Esophagus muscularis mucosa (tissue), 3 donors: ENCODE measurements around the gene CLN3.

Experiments
- CTCF ChIP-seq, 3 experiments: fragments of 200-600 bp in 2 of 3; fragments of 450-650 bp in 1 of 3; sonication (generic) in 2 of 3; IDR thresholded peaks; one replicate each; pipeline ENCODE4 v1.5.1; 2017 to 2019; ENCODE audit warnings: antibody characterized with exemption in 3 of 3, mild to moderate bottlenecking in 2 of 3, moderate library complexity in 1 of 3
- POLR2AphosphoS5 ChIP-seq, 2 donors: sonication (generic); formaldehyde crosslinking; IDR thresholded peaks; one replicate each; pipeline ENCODE4 v1.6.1; 2017; ENCODE audit warnings: antibody characterized with exemption in 2 of 2

- TF ChIP-seq CTCF (IDR thresholded peaks at IDR 0.05), result no peak
- TF ChIP-seq POLR2AphosphoS5 (IDR thresholded peaks at IDR 0.05), result no peak
These were observed 13.0 kb upstream of the CLN3 start for GRCh38 chr16:28504707-28505404.
